Activated CD8-positive, alpha-beta memory T cell treated with anti-CD3 and anti-CD28 coated beads, Interleukin-2, amount 50 U/mL, for 1 hour (primary cell): Measurements from ENCODE around the gene CAV3.

Source experiments
- DNase-seq: peaks from one replicate; pipeline ENCODE4 v3.0.0-alpha.2; 2020; ENCODE audit errors: extremely low read depth

CAV3 gene

DNA sequence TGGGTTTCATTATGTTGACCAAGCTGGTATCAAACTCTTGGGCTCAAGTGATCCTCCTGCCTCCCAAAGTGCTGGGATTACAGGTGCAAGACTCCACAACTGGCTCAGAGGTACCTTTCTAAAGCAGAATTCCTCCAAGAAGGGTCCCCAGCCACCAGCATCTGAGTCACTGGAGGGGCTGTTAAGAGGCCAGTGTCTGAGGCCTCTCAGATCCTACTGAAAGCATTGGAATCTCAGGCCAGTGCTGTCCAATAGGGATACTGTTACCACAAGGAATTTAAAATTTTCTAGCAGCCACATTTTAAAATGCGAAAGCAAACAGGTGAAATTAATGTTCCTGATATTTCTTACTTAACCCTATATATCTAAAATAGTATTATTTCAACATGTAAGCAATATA is 1.3 kb downstream of the CAV3 start:
- DNase-seq, result no peak

DNA sequence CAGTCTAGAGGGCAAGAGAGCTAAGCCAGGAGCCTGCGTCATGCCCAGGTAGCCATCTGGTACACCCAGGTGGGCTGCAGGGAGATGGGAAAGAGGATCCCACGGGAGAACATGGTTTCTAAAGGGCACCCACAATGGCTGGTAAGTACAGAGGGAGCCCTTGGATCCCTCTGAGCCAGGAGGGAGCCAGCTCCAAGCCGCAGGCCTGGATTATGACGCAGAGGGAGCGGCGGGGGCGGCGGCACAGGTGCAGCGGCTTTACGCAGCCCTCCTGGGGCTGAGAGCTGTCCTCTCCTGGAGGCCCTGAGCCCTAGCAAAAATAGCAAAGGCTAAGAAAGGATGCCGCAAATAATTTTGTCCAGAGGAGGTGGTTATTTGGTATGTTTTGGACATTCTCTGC is 2.8 kb downstream of the CAV3 start:
- DNase-seq, result no peak

DNA sequence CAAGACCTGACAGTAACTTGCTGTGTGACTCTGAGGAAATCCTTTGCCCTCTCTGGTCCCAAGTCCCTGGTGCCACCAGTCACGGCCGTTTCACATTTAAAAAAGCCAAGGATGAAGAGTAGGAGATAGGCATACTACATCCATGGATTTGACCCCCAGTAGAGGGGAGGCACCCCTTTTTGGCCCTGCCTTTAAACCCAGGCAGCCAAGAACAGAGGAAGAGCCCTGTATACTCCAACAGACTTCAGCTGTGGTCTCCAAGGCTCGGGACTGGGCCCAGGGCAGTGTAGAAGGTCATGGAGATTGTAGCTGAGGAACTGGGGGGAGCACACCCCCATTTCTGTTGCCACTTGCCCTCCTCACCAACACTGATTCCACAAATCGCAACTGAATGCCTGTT is 3.7 kb downstream of the CAV3 start:
- DNase-seq, result no peak

DNA sequence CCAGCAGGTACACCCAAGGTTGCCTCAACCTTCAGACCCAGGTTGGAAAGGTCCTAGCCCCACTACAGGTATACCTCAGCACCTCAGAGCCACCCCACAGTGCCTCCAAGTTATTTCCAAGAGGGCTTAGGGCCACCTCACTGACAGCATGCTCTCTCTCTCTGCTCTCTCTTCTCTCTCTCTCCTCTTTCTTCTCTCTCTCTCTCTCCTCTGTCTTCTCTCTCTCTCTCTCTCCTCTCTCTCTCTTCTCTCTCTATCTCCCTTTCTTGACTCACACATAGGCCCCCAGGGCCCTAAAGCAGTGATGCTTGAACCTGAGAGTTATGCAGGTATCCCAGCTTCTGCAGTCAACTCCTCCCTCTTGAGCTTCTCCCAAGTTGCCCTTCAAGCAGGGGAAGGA is 4.2 kb downstream of the CAV3 start:
- no peak for DNase-seq

DNA sequence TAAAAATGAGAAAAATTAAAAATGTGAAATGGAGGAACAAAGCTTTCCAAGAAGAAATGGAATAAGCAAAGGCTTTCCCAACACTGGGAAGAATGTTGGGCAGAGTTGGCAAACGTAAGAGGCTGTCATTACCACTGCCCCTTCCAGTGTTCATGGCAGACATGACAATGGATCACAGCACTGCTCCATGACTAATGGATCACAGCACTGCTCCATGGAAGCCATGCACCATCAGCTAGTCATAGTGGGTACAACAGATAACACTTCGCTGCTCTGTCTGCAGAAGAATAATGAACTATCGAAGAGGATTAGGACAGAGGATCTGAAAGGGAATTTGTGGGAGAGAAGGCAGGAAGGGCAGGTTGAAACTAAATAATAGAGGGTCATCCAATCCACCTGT is 5.0 kb downstream of the CAV3 start:
- DNase-seq, result no peak

DNA sequence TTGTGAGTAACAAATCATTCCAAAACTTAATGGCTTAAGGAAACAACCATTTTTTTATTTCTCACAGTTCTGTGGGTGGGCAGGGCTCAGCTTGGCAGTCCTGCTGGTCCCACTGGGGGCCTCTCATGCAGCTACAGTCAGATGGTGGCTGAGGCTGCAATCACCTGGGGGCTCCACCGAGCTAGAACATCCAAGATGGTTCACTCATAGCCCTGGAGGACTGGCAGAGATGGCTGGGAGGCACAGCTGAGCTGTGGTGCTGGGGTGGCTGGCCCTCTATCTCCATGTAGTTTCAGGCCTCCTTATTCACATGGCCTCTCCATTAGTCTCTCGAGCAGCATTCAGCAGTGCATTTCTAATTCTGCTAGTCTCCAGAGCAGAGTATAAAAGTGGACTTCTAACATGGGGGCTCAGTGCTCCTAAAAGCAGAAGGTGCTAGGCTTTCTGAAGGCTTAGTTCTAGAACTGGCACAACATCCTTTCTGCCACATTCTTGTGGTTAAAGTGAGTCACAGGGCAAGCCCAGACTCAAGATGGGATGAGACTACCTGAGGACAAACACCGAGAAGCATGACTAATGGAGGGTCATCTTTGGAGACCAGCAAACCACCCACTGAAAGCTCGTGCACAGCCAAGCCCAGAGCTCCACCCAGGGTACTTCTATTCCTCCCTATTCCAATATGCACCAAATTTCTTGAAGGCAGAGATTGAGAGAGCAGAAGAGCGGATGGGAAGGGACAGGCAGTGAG is 6.3 kb downstream of the CAV3 start:
- no peak for DNase-seq

DNA sequence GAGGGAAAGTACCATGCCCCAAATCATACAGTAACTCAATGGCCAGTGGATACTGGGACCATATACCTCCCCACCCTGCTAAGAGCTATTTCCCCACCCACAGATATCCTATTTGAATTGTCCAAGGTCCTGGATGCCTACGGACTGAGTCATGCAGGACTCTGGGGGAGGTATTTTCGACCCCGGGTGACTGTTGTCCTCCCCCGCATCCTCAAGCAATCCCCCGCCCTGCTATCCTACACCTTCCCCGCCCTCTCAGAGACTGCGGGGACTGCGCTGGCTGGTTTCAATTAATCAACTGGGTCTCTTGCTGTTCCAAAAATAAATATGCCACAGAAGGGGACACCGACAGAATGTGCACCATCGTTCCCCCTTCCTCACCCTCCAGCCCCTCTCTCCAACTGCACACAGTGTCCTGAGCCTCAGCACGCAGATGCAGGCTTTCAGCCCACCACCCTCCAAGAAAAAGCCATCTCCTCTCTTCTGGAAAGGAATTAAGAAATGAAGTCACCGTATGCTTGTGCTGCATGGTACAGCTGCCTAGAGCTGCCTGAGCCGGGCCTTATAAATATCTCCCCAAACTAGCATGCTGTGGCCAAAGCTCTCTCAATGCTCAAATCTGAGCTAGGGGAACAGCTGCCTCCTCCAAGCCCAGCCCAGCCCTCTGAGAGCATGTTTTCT is 8.1 kb downstream of the CAV3 start:
- DNase-seq, result no peak

DNA sequence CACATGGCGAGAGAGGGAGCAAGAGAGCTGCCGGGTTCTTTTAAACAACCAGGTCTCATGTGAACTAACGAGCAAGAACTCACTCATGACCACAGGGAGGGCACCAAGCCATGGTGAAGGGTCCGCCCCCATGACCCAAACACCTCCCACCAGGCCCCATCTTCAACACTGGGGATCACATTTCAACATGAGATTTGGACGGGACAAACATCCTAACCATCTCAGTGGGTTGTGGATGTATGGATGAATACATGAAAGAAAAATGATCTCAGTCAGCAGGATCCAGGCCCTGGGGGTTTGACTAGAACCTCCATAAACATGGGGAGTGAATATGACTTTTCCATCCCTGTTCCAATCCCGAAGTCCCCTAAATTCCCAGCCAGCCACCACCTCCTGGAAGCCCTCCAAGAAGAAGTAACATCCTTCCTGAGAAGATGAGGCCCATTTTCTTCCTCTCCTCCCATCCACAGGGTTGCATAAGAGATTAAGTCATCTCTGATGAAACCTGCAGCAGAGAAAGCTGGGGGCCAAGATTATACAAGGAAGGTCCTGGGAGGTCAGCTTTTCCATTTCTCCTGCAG is 9.5 kb downstream of the CAV3 start:
- DNase-seq, result no peak

DNA sequence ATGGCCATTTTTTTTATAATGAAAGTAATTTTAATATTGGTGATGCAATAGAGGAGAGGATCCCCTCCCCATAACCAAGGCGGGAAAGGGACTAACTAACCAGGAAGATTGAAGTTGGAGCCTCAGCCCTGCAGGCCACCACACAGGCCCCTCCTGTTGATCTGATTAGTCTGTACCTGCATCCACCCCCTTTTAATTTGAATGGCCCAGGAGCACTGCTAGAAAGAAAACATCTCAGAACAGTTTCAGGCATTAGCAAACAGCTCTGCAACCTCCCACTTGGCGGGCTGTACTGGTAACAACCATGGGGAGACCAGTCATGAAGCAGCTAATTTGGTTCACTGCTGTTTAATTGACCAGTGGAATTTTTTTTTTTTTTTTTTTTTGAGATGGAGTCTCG is 10.3 kb downstream of the CAV3 start:
- DNase-seq, result no peak

DNA sequence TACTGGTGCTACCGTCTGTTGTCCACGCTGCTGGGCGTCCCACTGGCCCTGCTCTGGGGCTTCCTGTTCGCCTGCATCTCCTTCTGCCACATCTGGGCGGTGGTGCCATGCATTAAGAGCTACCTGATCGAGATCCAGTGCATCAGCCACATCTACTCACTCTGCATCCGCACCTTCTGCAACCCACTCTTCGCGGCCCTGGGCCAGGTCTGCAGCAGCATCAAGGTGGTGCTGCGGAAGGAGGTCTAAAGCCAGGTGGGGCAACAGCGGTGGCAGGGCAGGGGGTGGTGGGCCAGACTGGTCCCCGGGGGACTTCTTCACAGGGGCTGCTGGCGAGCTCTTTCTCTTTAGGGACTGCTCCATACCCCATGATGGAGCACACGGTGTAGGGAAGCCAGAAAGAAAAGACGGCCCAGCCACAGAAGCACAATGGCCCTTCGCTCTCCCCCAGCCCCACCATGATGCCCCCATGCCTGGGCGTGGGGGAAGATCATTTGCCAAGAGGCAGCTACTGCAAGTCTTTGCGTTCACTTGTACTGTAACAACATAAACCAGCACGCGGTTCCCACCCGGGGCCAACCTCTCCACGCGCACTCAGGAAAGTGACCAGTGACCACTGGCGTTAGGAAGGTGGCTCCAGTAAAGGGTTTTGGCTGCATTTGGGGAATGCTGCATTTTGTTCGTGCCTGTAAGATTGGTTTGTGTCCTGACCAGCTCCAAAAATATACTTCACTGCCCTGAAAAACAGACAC is 12.2 kb downstream of the CAV3 start:
- DNase-seq, result no peak

DNA sequence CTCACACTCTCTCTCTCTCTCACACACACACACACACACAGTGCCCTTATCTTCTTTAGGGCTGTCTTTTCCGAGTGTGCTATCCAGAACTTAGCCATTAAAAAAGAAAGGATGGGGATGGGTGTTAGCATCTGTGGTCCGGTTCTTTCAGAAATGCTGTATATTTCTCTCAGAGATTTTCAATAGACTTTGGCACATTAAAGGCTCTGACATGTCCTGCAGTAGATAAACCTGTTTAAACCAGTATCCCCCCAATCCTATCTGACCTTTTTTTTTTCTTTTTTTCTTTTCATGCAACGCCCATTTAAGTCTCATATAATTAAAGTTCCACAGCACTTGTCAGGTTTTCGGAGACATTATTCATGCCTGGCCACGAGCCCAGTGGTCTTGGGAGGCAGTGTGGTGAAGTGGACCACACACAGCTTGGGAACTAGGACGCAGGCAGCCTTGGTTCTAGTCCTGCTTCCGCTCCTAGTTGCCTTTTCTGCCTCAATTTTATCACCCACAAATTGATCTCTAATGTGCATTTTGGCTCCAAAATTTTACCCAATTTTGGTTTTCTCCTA is 13.3 kb downstream of the CAV3 start:
- no peak for DNase-seq

DNA sequence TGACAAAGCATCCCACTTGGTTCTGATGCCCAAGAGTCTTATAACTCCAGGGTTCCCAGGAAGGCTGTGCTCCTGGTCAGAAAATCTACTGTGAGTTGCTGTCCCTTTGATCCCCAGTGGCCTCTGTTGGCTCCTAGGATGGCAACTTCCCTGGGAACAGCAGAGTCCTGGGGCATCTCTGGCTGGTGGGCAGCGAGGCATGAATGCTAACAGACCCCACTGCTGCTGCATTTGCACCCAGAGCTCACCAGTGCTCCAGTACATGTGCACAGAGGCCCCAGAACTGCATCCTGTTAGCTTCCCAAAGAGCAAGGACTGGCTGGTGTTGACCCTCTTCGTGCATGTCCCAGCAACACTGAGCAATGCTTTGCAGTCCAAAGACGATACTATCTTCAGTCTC is 15.7 kb downstream of the CAV3 start:
- DNase-seq, result no peak

DNA sequence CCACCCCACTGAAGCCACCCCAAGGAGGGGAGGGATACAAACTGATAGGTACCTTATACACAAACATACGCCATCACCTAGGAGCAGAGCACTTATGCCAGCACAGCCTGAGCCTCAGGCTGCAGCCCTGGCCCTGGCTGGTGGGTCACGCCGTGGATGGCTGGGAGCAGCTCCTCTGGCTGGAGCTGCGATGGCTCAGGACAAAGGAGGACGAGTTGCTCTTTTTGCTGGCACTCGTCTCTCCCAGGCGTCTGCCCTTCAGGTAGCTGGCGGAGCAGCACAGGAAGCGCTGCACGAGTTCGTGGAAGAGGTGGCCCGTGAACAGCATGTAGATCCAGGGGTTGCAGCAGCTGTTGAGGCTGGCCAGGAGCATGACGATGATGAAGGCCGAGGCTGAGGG is 19.2 kb downstream of the CAV3 start:
- no peak for DNase-seq

DNA sequence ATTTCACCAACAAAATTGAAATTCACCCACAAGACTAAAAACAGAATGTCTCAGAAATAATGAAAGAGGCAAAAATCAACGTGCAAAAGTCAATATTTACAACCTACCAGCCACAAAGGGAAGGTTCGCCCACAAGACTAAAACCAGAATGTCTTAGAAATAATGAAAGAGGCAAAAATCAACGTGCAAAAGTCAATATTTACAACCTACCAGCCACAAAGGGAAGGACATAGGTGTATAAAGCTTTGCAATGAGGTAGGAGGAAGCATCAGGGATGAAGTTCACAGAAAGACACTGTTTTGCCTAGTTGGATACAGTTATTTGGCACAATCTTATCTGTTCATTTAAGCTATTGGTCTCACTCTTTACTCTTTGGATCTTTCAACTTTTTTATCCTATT is 21.5 kb downstream of the CAV3 start:
- no peak for DNase-seq

DNA sequence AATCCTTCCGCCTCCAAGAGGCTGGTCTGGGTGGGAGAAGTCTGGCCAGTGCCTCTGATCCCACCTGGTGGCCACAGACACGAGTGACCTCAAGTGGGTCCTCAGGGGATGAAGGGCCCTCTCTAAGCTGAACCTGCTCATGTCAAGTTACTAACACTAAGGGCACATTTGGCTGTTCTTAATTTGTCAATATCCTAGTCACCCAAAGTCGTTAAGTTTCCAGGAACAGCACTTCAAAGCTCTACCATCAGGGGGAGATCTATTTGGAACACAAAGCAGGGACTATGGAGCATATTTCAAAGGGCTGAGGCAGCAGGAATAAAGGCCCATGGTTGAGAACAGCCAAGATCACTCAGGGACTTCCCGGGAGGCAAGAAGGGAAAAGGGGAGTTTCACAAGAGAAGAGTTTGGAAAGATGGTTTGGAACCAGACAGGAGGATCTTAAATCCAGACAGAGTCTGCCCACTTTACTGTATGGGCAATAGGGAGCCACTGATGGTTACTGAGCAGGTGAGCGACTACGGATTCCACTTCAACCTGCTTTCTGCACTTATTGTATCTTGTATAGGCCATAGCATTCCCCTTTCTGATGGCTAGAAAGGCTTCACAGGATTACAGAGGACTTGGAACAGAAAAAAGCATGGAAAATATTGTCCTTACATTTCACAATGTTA is 22.1 kb downstream of the CAV3 start:
- DNase-seq, result no peak

DNA sequence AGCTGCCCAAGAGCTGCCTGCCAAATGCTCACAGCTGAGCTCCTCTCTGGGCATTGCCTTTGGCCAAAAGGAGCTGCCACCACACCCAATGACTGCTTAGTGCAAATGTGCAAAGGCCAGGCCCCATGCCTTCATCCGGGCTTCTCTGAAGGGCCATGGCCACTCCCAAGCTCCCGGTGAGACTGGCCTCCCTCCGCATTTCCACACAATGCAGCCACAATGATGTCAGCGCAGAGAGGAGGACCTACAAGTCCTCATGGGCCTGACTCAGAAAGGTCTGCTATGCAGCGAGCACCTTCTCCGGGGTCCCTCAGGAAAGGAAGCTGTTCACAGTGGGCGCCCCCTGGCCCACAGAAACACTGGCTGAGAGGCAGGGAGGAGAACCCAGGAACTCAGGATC is 23.1 kb downstream of the CAV3 start:
- no peak for DNase-seq

DNA sequence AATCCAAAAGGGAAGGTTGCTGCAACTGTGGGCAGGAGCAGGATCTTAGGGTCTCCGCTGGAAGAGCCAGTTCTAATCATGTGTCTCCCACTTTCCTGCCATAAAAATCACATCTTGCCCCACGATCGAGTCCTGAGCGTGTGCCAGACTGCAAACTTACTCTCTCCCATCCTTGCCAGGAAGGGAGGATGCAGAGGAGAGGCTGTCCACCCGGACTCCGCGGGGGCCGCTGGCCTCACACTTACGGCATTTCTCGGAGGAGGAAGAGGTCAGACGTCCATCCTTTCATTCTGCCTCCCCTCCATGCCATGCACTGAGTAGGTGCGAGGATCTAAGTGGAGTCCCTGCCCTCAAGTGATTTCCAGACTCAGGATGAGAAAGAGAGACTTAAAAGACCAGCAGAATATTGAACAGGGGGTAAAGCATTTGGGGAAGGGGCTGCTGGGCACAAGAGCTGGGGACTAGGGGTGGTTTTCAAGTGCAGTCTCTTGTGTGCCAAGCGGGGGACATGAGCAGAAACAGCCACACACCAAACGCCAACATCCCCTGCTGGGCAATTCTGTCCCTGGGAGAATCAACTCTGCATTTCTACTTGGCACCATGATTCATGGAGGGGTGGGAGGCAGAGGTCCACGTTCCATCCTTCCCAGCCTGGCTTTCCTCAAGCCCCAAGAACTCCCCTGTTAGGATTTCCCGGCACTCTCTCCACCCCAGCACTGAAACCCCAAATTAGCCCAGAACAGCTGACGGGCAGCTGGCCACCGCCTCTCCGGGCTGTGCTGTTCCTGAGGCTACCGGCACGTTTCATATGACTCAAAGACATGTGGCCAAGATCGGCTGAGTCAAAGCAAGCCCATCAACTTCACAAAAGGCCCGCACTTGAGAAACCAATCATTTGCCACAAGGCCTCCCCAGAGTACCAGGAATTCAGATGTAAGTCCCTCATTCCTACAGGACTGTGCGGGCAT is 24.2 kb downstream of the CAV3 start:
- DNase-seq, result no peak

DNA sequence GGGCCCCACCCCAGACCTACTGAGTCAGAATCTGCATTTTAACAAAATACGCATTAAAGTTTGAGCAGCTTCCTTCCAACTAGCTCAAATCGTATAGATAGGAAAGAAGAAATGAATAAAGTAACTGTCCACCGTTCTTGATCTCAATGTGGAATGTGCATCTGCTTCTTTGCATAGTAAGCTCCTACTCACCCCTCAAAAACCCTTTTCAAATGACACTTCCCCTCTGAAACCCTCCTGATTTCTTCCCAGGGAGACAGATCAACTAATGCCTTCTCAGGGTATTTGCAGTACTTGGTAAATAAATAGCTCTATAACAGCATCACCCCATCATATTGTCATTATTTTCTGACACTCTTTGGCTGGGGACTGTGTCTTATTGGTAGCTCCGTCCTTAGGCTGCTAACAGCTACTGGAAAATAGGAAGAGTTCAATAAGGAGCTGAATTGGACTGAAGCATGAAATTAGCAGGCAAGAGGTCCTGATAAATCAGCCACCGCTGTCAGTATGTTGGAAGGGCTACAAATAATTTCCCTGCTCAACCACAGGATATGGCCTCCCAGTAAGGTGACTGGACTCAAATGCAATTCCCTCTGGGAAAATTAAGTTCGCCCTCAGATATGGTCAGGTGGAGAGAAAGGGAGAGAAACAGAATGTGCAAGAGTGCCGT is 25.6 kb downstream of the CAV3 start:
- no peak for DNase-seq

DNA sequence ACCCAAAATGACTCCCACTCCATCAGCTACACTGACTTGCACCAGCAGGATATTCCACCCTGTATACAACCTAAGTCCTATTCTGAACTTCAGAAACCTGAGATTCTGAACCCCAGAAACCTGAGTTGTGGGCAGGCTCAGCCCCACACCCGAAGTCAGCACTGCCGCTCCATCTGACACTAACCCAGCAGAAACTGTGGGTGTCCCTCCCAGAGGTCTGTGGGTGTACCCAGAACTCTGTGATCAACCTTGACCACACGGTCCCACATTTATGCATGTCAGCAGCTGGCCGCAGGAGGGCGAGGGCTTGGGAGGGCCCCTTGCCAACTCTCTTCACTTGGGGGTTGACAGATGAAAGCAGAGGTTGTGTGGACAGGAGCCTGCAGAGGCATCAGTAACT is 26.5 kb downstream of the CAV3 start:
- no peak for DNase-seq

DNA sequence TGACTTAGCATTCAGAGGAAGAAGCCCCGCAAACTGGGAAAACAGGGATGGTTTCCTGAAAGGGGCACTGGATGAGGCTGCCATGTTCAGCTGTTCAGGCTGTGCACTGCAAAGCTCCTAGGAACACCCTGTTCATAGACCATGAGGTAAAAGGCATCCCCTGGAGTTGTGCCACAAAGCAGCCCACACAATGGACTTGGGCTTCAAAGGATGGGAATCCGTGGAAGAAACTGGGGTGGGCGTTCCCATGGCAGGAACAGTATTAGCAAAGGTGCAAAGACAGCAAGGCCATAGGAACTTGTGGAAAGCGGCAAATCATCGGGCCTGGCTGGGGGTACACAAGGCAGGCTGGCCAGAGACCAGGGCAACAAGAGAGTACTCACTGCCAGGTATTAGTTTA is 26.9 kb downstream of the CAV3 start:
- DNase-seq, result no peak
